ENCODE data around the gene SKOR1. TPM values are rescaled to one million over a fixed set of nuclear protein-coding genes. Genes with fewer than 3 reads are reported as not detected.

SKOR1 gene
- total RNA-seq, 2 donors from 2014 or later = 0.31 to 0.95 TPM

- H3K4me1 Mint-ChIP-seq (ENCODE audit: low read depth) = peaks cover 26% of the 10 kb centered on the region
- H3K4me3 Mint-ChIP-seq = no peak overlapping the region
- H3K27ac Mint-ChIP-seq = no peak overlapping the region
- no peaks in the 10 kb centered on the region for H3K36me3 Mint-ChIP-seq (ENCODE audit: insufficient read depth in 2 of 2)
- H3K27me3 Mint-ChIP-seq (ENCODE audit: low read depth) = peaks cover 37% of the 10 kb centered on the region
- DNase-seq (no peak), ATAC-seq (replicated peaks in 1 of 2) (no peak)
- H3K9me3 Mint-ChIP-seq = no peaks in the 10 kb centered on the region
Measured at GRCh38 chr15:67816668-67817067, 8.6 kb upstream of the SKOR1 start.

GRCh38 chr15:67818464-67818863 is 6.8 kb upstream of the SKOR1 start:
- no peaks in the 10 kb centered on the region for H3K9me3 Mint-ChIP-seq
- H3K4me1 Mint-ChIP-seq (ENCODE audit: low read depth) = peaks cover 39% of the 10 kb centered on the region
- no peak for DNase-seq
- no peak overlapping the region for H3K4me3 Mint-ChIP-seq
- no peak for ATAC-seq (replicated peaks in 1 of 2)
- H3K27ac Mint-ChIP-seq = no peak overlapping the region
- peaks cover 52% of the 10 kb centered on the region for H3K27me3 Mint-ChIP-seq (ENCODE audit: low read depth)
- no peaks in the 10 kb centered on the region for H3K36me3 Mint-ChIP-seq (ENCODE audit: insufficient read depth in 2 of 2)

- H3K27ac Mint-ChIP-seq = no peak overlapping the region
- ATAC-seq (replicated peaks in 1 of 2) (no peak), DNase-seq (no peak)
- no peaks in the 10 kb centered on the region for H3K9me3 Mint-ChIP-seq
- peaks cover 0 to 3% of the 10 kb centered on the region in 2 donors for H3K36me3 Mint-ChIP-seq (ENCODE audit: insufficient read depth in 2 of 2)
- peaks cover 47% of the 10 kb centered on the region for H3K4me1 Mint-ChIP-seq (ENCODE audit: low read depth)
- H3K4me3 Mint-ChIP-seq = no peak overlapping the region
- H3K27me3 Mint-ChIP-seq (ENCODE audit: low read depth) = peaks cover 64% of the 10 kb centered on the region
Measured at GRCh38 chr15:67819636-67820035, 5.7 kb upstream of the SKOR1 start.

DNA sequence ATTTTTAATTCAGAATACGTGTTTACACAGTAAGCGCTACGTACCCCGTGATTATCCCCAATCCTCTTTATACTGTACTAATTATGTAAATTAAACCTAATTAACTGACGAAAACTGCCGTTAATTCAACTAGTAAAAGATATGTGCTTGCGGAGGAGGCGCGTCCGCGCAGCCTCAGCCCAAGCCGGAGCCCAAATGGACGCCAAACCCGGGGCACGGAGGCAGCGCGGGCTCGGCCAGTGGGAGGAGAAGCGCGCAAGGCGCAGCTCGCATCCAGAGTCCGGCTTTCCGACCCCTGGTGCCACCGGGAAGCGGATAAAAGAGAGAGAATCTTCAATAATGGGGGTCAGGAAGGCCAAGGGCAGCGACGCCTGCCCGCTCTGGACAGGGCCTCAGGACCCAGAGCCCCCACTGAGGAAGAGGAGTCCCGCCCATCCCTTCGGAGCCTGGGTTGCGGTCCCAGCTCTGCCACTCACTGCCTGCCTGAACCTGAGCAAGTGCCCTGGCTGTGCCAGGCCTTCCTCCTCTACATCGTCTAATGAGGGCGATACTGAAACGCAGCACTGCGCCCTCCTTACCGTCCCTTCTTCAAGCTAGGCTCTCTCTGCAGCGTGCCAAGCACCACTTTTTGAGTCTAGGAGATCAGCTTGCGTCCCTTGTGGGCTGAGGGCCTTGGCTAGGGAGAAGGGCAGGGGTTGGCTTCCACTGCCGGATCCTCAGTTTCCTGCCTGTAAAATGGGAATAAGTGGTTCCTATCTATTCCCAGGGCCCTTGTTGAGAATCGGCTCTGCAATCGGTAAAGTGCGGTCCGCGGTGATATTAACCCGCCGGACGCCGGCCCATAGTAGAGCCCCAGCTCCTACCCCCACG is 5.0 kb upstream of the SKOR1 start:
- H3K27ac Mint-ChIP-seq = no peak overlapping the region

DNA sequence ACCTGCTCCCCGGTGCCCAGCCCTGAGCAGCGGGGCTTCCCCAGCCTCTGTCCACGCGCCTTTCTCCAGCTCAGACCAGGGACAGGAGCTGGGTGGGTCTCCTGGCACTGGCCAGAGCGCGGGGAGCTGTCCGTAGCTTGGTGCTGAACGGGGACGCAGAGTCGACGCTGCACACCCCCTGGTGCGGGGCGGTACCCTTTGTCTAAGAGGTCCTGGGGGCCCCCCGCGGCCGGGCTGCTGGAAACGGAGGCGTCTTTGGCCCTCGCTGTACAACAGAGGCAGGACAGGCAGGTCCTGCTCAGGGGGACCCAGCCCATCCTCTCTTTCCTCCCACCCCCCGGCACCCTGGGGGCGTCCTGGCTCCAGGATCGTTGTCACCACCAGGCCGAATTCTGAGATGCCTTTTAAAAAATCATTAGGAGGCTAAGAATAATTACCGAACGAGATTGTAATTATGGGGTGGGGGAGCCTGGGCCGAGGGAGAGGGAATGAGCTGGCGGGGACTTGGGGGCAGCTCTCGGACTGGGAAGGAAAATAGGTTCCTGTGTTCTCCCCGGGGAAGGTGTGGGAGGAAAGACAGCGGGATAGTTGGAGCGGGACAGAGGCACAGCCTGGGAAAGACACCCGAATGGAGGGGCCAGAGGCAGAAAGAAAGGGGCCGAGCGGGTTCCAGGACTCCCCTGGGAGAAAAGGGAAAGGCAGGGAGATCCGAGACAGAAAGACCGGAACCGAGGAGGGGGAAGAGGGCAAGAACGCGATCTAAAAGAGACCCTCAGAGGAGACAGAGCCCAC is 4.1 kb upstream of the SKOR1 start:
- DNase-seq (peak in 1 of 2 donors; percentile 47), ATAC-seq (replicated peaks in 1 of 2) (peak; percentile 36 to 37)
- Mint-ChIP-seq H3K36me3 (ENCODE audit: insufficient read depth in 2 of 2) (peaks cover 0 to 3% of the 10 kb centered on the region in 2 donors), H3K27ac (no peak overlapping the region), H3K9me3 (no peaks in the 10 kb centered on the region), H3K27me3 (ENCODE audit: low read depth) (peaks cover 79% of the 10 kb centered on the region), H3K4me3 (peak overlapping the region; percentile 14 to 63), H3K4me1 (ENCODE audit: low read depth) (peaks cover 55% of the 10 kb centered on the region)

More for the DNA sequence above, 5.0 kb upstream of the SKOR1 start:
- ATAC-seq (replicated peaks in 1 of 2) = no peak
- H3K4me3 Mint-ChIP-seq = peak overlapping the region in 1 of 2 donors; percentile 22
- H3K9me3 Mint-ChIP-seq = no peaks in the 10 kb centered on the region
- H3K4me1 Mint-ChIP-seq (ENCODE audit: low read depth) = peaks cover 47% of the 10 kb centered on the region
- peaks cover 0 to 3% of the 10 kb centered on the region in 2 donors for H3K36me3 Mint-ChIP-seq (ENCODE audit: insufficient read depth in 2 of 2)
- peaks cover 71% of the 10 kb centered on the region for H3K27me3 Mint-ChIP-seq (ENCODE audit: low read depth)
- no peak for DNase-seq

- Mint-ChIP-seq H3K27ac (peak overlapping the region; percentile 8), H3K9me3 (no peaks in the 10 kb centered on the region), H3K4me3 (peak overlapping the region; percentile 14 to 65), H3K36me3 (ENCODE audit: insufficient read depth in 2 of 2) (peaks cover 0 to 3% of the 10 kb centered on the region in 2 donors), H3K27me3 (ENCODE audit: low read depth) (peaks cover 84% of the 10 kb centered on the region), H3K4me1 (ENCODE audit: low read depth) (peaks cover 58% of the 10 kb centered on the region)
- ATAC-seq (replicated peaks in 1 of 2) (no peak), DNase-seq (no peak)
Measured at GRCh38 chr15:67821784-67822440, 3.4 kb upstream of the SKOR1 start.

DNA sequence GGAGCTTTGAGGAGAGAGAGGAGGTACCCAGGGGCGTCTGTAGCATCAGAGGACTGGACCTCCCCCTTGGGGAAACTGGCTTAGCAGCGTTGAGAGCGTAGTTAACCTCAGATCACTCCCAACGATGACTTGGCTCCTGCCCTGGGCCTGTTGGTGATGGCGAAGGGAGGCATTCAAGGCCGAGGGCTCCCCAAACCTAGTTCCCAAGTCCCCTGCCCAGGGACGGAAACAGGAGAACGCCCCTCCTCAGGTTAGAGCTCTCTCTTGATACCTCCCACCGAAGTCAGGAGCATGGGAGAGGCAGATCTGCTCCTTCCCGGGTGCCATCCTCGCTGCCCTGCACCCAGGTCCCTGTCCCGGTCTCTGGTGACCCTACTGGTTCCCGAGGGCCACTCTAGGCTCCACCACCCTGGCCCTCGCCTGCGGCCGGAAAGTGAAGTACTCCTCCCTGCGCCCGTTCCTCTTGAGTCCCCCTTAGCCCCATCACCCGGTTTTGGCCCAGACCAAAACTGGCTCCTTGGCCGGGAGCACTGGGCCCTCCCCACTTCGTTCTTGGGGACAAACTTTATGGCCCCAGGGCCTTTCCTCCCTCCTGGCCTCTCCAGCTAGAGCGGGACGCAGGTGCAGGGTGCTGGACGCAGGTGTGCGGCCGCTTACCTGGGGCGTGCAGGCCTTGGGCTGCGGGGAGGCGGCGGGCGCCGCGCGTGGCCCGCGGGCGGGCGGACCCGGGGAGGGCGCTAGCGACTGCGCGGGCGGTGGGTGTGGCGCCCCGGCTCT is 2.6 kb upstream of the SKOR1 start:
- ATAC-seq (replicated peaks in 1 of 2) = peak; percentile 21 to 30
- H3K9me3 Mint-ChIP-seq = no peaks in the 10 kb centered on the region
- peaks cover 80% of the 10 kb centered on the region for H3K27me3 Mint-ChIP-seq (ENCODE audit: low read depth)
- H3K4me3 Mint-ChIP-seq = peak overlapping the region; percentile 7 to 65
- peak overlapping the region; percentile 8 for H3K27ac Mint-ChIP-seq
- DNase-seq = no peak
- peaks cover 0 to 3% of the 10 kb centered on the region in 2 donors for H3K36me3 Mint-ChIP-seq (ENCODE audit: insufficient read depth in 2 of 2)
- peaks cover 58% of the 10 kb centered on the region for H3K4me1 Mint-ChIP-seq (ENCODE audit: low read depth)

- Mint-ChIP-seq H3K4me3 (peak overlapping the region; percentile 79 to 85), H3K27me3 (ENCODE audit: low read depth) (peaks cover 80% of the 10 kb centered on the region), H3K4me1 (ENCODE audit: low read depth) (peaks cover 63% of the 10 kb centered on the region), H3K27ac (peak overlapping the region; percentile 82), H3K36me3 (ENCODE audit: insufficient read depth in 2 of 2) (peaks cover 0 to 3% of the 10 kb centered on the region in 2 donors), H3K9me3 (no peaks in the 10 kb centered on the region)
- peak; percentile 16 to 28 for ATAC-seq (replicated peaks in 1 of 2)
- DNase-seq = peak in 1 of 2 donors; percentile 13
Measured at GRCh38 chr15:67823314-67824196, 1.8 kb upstream of the SKOR1 start.

DNA sequence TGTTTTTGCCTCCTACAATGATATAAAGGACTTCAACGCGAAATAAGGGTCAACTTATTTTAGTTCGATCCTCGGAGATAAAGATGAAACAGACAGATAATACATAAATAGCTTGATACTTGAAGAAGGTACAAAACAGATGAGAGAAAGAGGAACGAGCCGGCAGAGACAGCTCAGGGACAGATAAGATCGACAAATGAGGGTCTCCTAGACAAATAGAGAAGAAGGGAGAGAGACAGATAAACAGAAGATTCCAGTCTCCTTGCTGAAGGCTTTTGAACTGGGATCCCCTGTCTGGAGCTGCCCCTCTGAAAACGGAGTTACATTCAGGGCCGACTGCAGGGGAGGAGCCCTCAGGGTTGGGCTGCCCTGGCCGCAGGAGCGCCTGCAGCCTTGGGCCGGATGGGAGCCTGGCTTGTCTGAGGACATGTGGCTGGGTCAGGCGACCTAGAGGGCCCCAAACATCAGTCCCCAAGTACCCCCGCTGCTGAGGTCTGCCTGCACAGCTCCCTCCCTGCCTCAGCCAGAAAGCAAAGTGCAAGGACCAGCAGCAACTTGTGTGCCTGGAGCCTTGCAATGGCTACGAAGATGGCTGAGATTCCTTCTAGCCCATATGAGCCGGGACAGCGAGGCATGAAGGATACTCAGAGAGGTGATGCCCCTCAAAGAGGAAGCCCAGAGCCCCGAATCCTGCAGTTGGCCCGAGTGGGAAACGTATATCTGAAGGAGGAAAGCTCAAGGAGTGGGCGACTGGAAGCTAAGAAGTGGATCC is 926 bp upstream of the SKOR1 start:
- DNase-seq (no peak), ATAC-seq (replicated peaks in 1 of 2) (no peak)
- Mint-ChIP-seq H3K27ac (peak overlapping the region; percentile 82), H3K4me3 (peak overlapping the region; percentile 79 to 85), H3K36me3 (ENCODE audit: insufficient read depth in 2 of 2) (peaks cover 0 to 3% of the 10 kb centered on the region in 2 donors), H3K4me1 (ENCODE audit: low read depth) (peaks cover 65% of the 10 kb centered on the region), H3K27me3 (ENCODE audit: low read depth) (peaks cover 83% of the 10 kb centered on the region), H3K9me3 (no peaks in the 10 kb centered on the region)

GRCh38 chr15:67825881-67826716 is 790 bp downstream of the SKOR1 start:
- Mint-ChIP-seq H3K4me1 (ENCODE audit: low read depth) (peaks cover 49% of the 10 kb centered on the region), H3K36me3 (ENCODE audit: insufficient read depth in 2 of 2) (peaks cover 0 to 3% of the 10 kb centered on the region in 2 donors), H3K9me3 (no peaks in the 10 kb centered on the region), H3K27ac (no peak overlapping the region), H3K4me3 (peak overlapping the region; percentile 46 to 78), H3K27me3 (ENCODE audit: low read depth) (peaks cover 80% of the 10 kb centered on the region)
- DNase-seq (peak in 1 of 2 donors; percentile 15), ATAC-seq (replicated peaks in 1 of 2) (no peak)
